ENCODE results near the gene CHMP2A. TPM values are rescaled to one million over a fixed set of nuclear protein-coding genes. Genes with fewer than 3 reads are reported as not detected.

CHMP2A gene
- polyA plus RNA-seq, 1 donor from 2014 or later, result 189 TPM

DNA sequence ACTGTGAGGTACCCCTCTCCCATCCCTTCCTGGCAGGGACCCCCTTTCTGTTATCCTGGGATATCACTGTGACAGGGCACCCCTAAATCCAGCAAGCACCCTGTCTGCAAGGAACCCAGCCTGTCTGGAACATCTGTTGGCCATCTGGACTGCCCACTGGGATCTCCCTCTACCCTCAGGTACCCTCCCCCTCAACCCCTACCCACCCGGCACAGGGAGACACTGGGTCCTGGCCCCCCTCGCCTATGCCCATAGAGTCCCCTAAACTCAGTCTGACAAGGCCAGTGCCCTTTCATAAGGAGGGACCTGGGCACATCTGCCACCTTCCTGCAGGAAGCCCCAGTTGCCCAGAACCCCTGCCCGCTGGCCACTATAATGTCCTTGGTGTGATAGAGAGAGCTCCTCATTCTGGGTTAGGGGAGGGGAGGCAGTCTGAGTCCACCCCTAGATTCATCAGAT lies 40.3 kb downstream of the CHMP2A start:
- Histone ChIP-seq H3K9ac (ENCODE audit: low read length) (peak overlapping the region; percentile 23), H2AFZ (ENCODE audit: low read depth, low read length) (no peak overlapping the region), H3K36me3 (ENCODE audit: insufficient read depth, low read length) (no peaks in the 10 kb centered on the region), H4K20me1 (ENCODE audit: insufficient read depth) (no peaks in the 10 kb centered on the region), H3K4me2 (ENCODE audit: low read length) (no peak overlapping the region), H3K4me3 (ENCODE audit: low read length) (peak overlapping the region; percentile 40), H3K9me2 (ENCODE audit: insufficient read depth, low read length) (no peaks in the 10 kb centered on the region), H3K9me3 (ENCODE audit: low read length) (no peaks in the 10 kb centered on the region), H3K27ac (ENCODE audit: low read length) (no peak overlapping the region), H3K27me3 (ENCODE audit: insufficient read depth, low read depth, low read length) (no peaks in the 10 kb centered on the region), H3F3A (ENCODE audit: insufficient read depth, low read length, poor library complexity, severe bottlenecking) (peaks cover 7% of the 10 kb centered on the region), H3K79me2 (replicated peaks; ENCODE audit: insufficient read depth, low read length) (peaks cover 13% of the 10 kb centered on the region)
- no peak for TF ChIP-seq MXI1 (conservative IDR thresholded peaks at IDR 0.05; ENCODE audit: poor library complexity, severe bottlenecking)
- TF ChIP-seq SMC3 (conservative IDR thresholded peaks at IDR 0.05; ENCODE audit: poor library complexity), result no peak
- TF ChIP-seq RAD21 (conservative IDR thresholded peaks at IDR 0.05), result no peak
- TF ChIP-seq POLR2AphosphoS5 (IDR thresholded peaks at IDR 0.05), result no peak
- TF ChIP-seq TAF1 (IDR thresholded peaks at IDR 0.05; ENCODE audit: low read depth), result no peak
- no peak for TF ChIP-seq EP300 (conservative IDR thresholded peaks at IDR 0.05; ENCODE audit: poor library complexity, severe bottlenecking)
- TF ChIP-seq, protein P1, sequence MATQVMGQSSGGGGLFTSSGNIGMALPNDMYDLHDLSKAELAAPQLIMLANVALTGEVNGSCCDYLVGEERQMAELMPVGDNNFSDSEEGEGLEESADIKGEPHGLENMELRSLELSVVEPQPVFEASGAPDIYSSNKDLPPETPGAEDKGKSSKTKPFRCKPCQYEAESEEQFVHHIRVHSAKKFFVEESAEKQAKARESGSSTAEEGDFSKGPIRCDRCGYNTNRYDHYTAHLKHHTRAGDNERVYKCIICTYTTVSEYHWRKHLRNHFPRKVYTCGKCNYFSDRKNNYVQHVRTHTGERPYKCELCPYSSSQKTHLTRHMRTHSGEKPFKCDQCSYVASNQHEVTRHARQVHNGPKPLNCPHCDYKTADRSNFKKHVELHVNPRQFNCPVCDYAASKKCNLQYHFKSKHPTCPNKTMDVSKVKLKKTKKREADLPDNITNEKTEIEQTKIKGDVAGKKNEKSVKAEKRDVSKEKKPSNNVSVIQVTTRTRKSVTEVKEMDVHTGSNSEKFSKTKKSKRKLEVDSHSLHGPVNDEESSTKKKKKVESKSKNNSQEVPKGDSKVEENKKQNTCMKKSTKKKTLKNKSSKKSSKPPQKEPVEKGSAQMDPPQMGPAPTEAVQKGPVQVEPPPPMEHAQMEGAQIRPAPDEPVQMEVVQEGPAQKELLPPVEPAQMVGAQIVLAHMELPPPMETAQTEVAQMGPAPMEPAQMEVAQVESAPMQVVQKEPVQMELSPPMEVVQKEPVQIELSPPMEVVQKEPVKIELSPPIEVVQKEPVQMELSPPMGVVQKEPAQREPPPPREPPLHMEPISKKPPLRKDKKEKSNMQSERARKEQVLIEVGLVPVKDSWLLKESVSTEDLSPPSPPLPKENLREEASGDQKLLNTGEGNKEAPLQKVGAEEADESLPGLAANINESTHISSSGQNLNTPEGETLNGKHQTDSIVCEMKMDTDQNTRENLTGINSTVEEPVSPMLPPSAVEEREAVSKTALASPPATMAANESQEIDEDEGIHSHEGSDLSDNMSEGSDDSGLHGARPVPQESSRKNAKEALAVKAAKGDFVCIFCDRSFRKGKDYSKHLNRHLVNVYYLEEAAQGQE (IDR thresholded peaks at IDR 0.05; ENCODE audit: borderline replicate concordance), result no peak
- TF ChIP-seq, protein P2, sequence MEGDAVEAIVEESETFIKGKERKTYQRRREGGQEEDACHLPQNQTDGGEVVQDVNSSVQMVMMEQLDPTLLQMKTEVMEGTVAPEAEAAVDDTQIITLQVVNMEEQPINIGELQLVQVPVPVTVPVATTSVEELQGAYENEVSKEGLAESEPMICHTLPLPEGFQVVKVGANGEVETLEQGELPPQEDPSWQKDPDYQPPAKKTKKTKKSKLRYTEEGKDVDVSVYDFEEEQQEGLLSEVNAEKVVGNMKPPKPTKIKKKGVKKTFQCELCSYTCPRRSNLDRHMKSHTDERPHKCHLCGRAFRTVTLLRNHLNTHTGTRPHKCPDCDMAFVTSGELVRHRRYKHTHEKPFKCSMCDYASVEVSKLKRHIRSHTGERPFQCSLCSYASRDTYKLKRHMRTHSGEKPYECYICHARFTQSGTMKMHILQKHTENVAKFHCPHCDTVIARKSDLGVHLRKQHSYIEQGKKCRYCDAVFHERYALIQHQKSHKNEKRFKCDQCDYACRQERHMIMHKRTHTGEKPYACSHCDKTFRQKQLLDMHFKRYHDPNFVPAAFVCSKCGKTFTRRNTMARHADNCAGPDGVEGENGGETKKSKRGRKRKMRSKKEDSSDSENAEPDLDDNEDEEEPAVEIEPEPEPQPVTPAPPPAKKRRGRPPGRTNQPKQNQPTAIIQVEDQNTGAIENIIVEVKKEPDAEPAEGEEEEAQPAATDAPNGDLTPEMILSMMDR (IDR thresholded peaks at IDR 0.05; ENCODE audit: poor library complexity, severe bottlenecking), result no peak
- TF ChIP-seq EZH2 (IDR thresholded peaks at IDR 0.05; ENCODE audit: borderline replicate concordance, insufficient read depth, low read length, poor library complexity, severe bottlenecking), result no peak

DNA sequence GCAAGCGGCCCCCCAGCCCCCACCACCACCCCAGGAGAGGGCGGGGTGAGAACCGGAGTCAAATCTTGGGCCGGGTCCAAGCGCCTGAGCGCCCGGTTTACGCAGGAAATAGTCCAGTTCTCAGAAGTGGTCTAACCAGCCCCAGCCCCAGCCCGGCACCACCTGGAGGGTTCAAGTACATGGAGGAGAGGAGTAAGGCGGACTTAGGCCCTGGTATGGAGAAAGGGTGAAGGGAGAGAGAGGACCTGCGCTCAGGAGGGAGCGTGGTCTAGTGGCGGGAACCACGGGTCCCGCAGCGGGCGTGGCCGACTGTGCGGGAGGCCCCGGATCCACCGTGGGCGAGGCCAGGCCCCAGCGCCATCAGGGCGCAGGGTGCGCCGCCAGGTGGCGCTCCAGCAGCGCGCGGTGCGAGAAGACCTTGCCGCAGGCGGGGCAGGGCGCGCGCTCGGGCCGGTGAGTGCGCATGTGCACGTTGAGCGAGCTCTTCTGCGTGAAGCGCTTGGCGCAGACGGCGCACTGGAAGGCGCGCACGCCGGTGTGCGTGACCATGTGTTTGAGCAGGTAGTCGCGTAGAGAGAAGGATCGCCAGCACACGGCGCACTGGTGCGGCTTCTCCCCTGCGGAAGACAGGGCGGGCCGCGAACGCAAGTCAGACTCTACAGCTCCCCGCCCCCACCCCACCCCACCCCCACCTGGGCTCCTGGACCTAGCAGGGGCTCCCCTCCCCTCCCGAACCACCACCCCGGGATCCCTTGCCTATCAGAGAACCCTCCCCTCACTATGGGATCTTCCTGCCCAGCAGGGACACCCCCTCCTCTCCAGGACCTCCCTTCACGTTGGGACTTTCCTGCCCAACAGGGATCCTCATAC lies 41.0 kb downstream of the CHMP2A start:
- no peak overlapping the region for H3K4me2 ChIP-seq (ENCODE audit: low read length)
- H3F3A ChIP-seq (ENCODE audit: insufficient read depth, low read length, poor library complexity, severe bottlenecking), result peaks cover under 1% of the 10 kb centered on the region
- TF ChIP-seq, protein P2 (IDR thresholded peaks at IDR 0.05; ENCODE audit: poor library complexity, severe bottlenecking), result peak; percentile 92
- peak; percentile 68 for TF ChIP-seq MXI1 (conservative IDR thresholded peaks at IDR 0.05; ENCODE audit: poor library complexity, severe bottlenecking)
- peak; percentile 78 for TF ChIP-seq RAD21 (conservative IDR thresholded peaks at IDR 0.05)
- TF ChIP-seq EZH2 (IDR thresholded peaks at IDR 0.05; ENCODE audit: borderline replicate concordance, insufficient read depth, low read length, poor library complexity, severe bottlenecking), result no peak
- TF ChIP-seq, protein P1 (IDR thresholded peaks at IDR 0.05; ENCODE audit: borderline replicate concordance), result no peak
- peak; percentile 64 for TF ChIP-seq POLR2AphosphoS5 (IDR thresholded peaks at IDR 0.05)
- TF ChIP-seq SMC3 (conservative IDR thresholded peaks at IDR 0.05; ENCODE audit: poor library complexity), result peak; percentile 79
- H3K27ac ChIP-seq (ENCODE audit: low read length), result peak overlapping the region; percentile 15
- peaks cover 13% of the 10 kb centered on the region for H3K79me2 ChIP-seq (replicated peaks; ENCODE audit: insufficient read depth, low read length)
- H3K27me3 ChIP-seq (ENCODE audit: insufficient read depth, low read depth, low read length), result no peaks in the 10 kb centered on the region
- peak overlapping the region; percentile 23 for H3K9ac ChIP-seq (ENCODE audit: low read length)
- no peak overlapping the region for H2AFZ ChIP-seq (ENCODE audit: low read depth, low read length)
- no peaks in the 10 kb centered on the region for H3K9me3 ChIP-seq (ENCODE audit: low read length)
- no peaks in the 10 kb centered on the region for H3K9me2 ChIP-seq (ENCODE audit: insufficient read depth, low read length)
- no peaks in the 10 kb centered on the region for H3K36me3 ChIP-seq (ENCODE audit: insufficient read depth, low read length)
- H3K4me3 ChIP-seq (ENCODE audit: low read length), result peak overlapping the region; percentile 40
- no peaks in the 10 kb centered on the region for H4K20me1 ChIP-seq (ENCODE audit: insufficient read depth)
